ENCODE data around the gene BARX2. TPM values are rescaled to one million over a fixed set of nuclear protein-coding genes. Genes with fewer than 3 reads are reported as not detected.

The BARX2 gene
- total RNA-seq, 4 donors from 2014 or later: 1.00 to 9.2 (median 6.3) TPM

GRCh38 chr11:129446572-129446971, 70.9 kb downstream of the BARX2 start:
- TF ChIP-seq EP300 (IDR thresholded peaks at IDR 0.05; ENCODE audit: low read depth) (no peak), POLR2AphosphoS5 (IDR thresholded peaks at IDR 0.05) (no peak), CTCF (IDR thresholded peaks at IDR 0.05) (no peak), POLR2A (IDR thresholded peaks at IDR 0.05) (no peak)
- in situ Hi-C loops (cut with MboI; ENCODE audit: low pct_ligation_motif_present in 1 of 4, low pct_unique_long_range_greater_than_20kb in 1 of 4, low sequenced_read_pairs in 3 of 4) (no loop called here), intact Hi-C loops (cut with DNase I; ENCODE audit: low total_unique reads) (no loop called here)
- whole genome bisulfite sequencing, 2 donors (ENCODE audit: low coverage in 1 of 2): 88 to 90% methylated on average over 2 to 3 of the region's 3 CpGs
- no peak overlapping the region for H3K4me3 ChIP-seq
- no peaks in the 10 kb centered on the region for H3K4me1 ChIP-seq
- no peak overlapping the region for H3K27ac ChIP-seq
- no peaks in the 10 kb centered on the region for H3K27me3 ChIP-seq
- no peaks in the 10 kb centered on the region for H3K9me3 ChIP-seq
- no peak for DNase-seq
- no peaks in the 10 kb centered on the region for H3K36me3 ChIP-seq

GRCh38 chr11:129447654-129448239, 72.1 kb downstream of the BARX2 start:
- 76 to 86% methylated on average over 7 of the region's 7 CpGs for WGBS, 2 donors (ENCODE audit: low coverage in 1 of 2)
- DNase-seq: no peak
- Histone ChIP-seq H3K27me3 (no peaks in the 10 kb centered on the region), H3K9me3 (no peaks in the 10 kb centered on the region), H3K4me1 (no peaks in the 10 kb centered on the region), H3K27ac (no peak overlapping the region), H3K36me3 (no peaks in the 10 kb centered on the region), H3K4me3 (no peak overlapping the region)
- TF ChIP-seq EP300 (IDR thresholded peaks at IDR 0.05; ENCODE audit: low read depth) (no peak), POLR2A (IDR thresholded peaks at IDR 0.05) (no peak), CTCF (IDR thresholded peaks at IDR 0.05) (no peak), POLR2AphosphoS5 (IDR thresholded peaks at IDR 0.05) (no peak)
- in situ Hi-C loops (cut with MboI; ENCODE audit: low pct_ligation_motif_present in 1 of 4, low pct_unique_long_range_greater_than_20kb in 1 of 4, low sequenced_read_pairs in 3 of 4) (no loop called here), intact Hi-C loops (cut with DNase I; ENCODE audit: low total_unique reads) (no loop called here)

- H3K27me3 ChIP-seq: no peaks in the 10 kb centered on the region
- no peak overlapping the region for H3K27ac ChIP-seq
- H3K36me3 ChIP-seq: no peaks in the 10 kb centered on the region
- H3K9me3 ChIP-seq: no peaks in the 10 kb centered on the region
- in situ Hi-C loops (cut with MboI; ENCODE audit: low pct_ligation_motif_present in 1 of 4, low pct_unique_long_range_greater_than_20kb in 1 of 4, low sequenced_read_pairs in 3 of 4): no loop called here
- no peaks in the 10 kb centered on the region for H3K4me1 ChIP-seq
- intact Hi-C loops (cut with DNase I; ENCODE audit: low total_unique reads): no loop called here
- 59 to 75% methylated on average over 3 to 5 of the region's 5 CpGs for WGBS, 2 donors (ENCODE audit: low coverage in 1 of 2)
- TF ChIP-seq CTCF (IDR thresholded peaks at IDR 0.05) (no peak), POLR2A (IDR thresholded peaks at IDR 0.05) (no peak), EP300 (IDR thresholded peaks at IDR 0.05; ENCODE audit: low read depth) (no peak), POLR2AphosphoS5 (IDR thresholded peaks at IDR 0.05) (no peak)
- no peak overlapping the region for H3K4me3 ChIP-seq
- DNase-seq: no peak
These were observed 75.9 kb downstream of the BARX2 start for GRCh38 chr11:129451524-129451923.

GRCh38 chr11:129453293-129453721, 77.7 kb downstream of the BARX2 start:
- in situ Hi-C loops (cut with MboI; ENCODE audit: low pct_ligation_motif_present in 1 of 4, low pct_unique_long_range_greater_than_20kb in 1 of 4, low sequenced_read_pairs in 3 of 4): no loop called here
- TF ChIP-seq POLR2A (IDR thresholded peaks at IDR 0.05) (no peak), CTCF (IDR thresholded peaks at IDR 0.05) (no peak), EP300 (IDR thresholded peaks at IDR 0.05; ENCODE audit: low read depth) (no peak)
- no peaks in the 10 kb centered on the region for H3K27me3 ChIP-seq
- WGBS, 2 donors (ENCODE audit: low coverage in 1 of 2): 10 to 34% methylated on average over 3 to 6 of the region's 6 CpGs
- no peak overlapping the region for H3K4me3 ChIP-seq
- H3K9me3 ChIP-seq: no peaks in the 10 kb centered on the region
- no peak overlapping the region for H3K27ac ChIP-seq
- intact Hi-C loops (cut with DNase I; ENCODE audit: low total_unique reads): no loop called here
- H3K36me3 ChIP-seq: no peaks in the 10 kb centered on the region
- no peak for DNase-seq
- H3K4me1 ChIP-seq: peaks cover 0 to 14% (median 9%) of the 10 kb centered on the region in 4 donors
